ENCODE data around the gene ROR1. TPM values are rescaled to one million over a fixed set of nuclear protein-coding genes. Genes with fewer than 3 reads are reported as not detected.

Gene ROR1
- total RNA-seq, 1 donor from 2014 or later = 6.7 TPM

GRCh38 chr1:63831409-63831808 is 57.6 kb downstream of the ROR1 start:
- Mint-ChIP-seq H3K27me3 (ENCODE audit: unreplicated experiment) (no peaks in the 10 kb centered on the region), H3K4me1 (ENCODE audit: unreplicated experiment) (peaks cover 2% of the 10 kb centered on the region), H3K4me3 (ENCODE audit: unreplicated experiment) (no peak overlapping the region), H3K27ac (ENCODE audit: unreplicated experiment) (no peak overlapping the region), H3K36me3 (ENCODE audit: low read depth, unreplicated experiment) (no peaks in the 10 kb centered on the region), H3K9me3 (ENCODE audit: unreplicated experiment) (no peaks in the 10 kb centered on the region)
- DNase-seq (ENCODE audit: low spot score) = no peak
- TF ChIP-seq, protein P1, sequence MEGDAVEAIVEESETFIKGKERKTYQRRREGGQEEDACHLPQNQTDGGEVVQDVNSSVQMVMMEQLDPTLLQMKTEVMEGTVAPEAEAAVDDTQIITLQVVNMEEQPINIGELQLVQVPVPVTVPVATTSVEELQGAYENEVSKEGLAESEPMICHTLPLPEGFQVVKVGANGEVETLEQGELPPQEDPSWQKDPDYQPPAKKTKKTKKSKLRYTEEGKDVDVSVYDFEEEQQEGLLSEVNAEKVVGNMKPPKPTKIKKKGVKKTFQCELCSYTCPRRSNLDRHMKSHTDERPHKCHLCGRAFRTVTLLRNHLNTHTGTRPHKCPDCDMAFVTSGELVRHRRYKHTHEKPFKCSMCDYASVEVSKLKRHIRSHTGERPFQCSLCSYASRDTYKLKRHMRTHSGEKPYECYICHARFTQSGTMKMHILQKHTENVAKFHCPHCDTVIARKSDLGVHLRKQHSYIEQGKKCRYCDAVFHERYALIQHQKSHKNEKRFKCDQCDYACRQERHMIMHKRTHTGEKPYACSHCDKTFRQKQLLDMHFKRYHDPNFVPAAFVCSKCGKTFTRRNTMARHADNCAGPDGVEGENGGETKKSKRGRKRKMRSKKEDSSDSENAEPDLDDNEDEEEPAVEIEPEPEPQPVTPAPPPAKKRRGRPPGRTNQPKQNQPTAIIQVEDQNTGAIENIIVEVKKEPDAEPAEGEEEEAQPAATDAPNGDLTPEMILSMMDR (IDR thresholded peaks at IDR 0.05; ENCODE audit: unreplicated experiment) = no peak

DNA sequence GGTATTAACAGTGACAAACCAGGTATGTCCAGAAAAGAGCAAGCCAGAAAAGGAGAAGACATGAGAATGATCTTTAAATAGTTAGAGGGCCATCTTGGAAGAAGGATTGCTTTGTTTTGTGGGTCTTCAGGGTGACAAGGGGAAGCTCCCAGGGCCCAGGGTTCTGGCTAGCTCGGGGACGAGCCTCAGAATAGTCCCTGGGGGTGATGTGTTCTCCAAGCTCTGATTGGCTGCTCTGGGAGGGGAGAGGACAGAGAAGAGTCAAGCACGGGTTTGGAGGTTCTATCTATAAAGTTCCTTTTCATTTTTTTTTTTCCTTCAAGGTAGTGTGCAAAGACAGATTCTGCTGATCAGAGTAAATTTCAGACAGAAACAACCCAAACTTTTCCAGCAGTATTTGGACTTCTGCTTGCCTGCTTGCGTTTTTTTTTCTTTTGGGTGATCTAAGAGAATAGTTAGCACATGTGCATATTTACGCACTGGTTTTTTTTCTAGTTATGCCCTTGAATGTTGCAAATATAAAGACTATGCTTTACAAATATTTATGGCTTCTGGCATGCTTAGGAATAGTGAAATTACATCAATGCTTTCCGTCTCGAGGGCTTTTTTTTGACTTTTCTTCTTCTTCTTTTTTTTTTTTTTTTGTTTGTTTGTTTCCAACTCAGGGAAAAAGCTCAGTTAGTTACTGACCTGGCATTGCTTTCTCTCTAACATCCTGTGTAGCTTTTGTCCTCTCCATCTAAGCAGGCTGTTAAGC is 59.7 kb downstream of the ROR1 start:
- Mint-ChIP-seq H3K9me3 (ENCODE audit: unreplicated experiment) (no peaks in the 10 kb centered on the region), H3K4me3 (ENCODE audit: unreplicated experiment) (no peak overlapping the region), H3K36me3 (ENCODE audit: low read depth, unreplicated experiment) (no peaks in the 10 kb centered on the region), H3K27me3 (ENCODE audit: unreplicated experiment) (no peaks in the 10 kb centered on the region), H3K27ac (ENCODE audit: unreplicated experiment) (no peak overlapping the region), H3K4me1 (ENCODE audit: unreplicated experiment) (peaks cover 2% of the 10 kb centered on the region)
- DNase-seq (ENCODE audit: low spot score) = no peak
- TF ChIP-seq, protein P1 (IDR thresholded peaks at IDR 0.05; ENCODE audit: unreplicated experiment) = no peak

DNA sequence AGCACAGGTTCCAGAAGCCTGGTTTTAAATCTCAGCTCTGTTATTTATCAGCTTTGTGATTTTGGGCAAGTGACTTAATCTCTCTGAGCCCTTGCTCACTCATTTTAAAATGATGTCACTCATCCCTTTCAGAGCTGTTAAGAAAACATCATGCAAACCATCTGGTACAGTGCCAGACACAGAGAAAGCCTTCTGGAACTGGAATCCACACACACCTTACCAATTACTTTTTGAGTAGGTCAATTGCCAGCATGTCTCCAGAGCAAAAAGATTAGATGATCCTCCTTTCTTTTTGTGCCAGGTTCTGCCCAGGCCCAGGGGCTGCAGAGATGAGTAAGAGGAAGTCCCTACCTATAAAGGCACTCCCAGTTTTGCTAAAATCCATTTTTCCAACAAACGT is 61.3 kb downstream of the ROR1 start:
- no peak for DNase-seq (ENCODE audit: low spot score)
- Mint-ChIP-seq H3K4me1 (ENCODE audit: unreplicated experiment) (peaks cover 2% of the 10 kb centered on the region), H3K27me3 (ENCODE audit: unreplicated experiment) (no peaks in the 10 kb centered on the region), H3K4me3 (ENCODE audit: unreplicated experiment) (no peak overlapping the region), H3K36me3 (ENCODE audit: low read depth, unreplicated experiment) (no peaks in the 10 kb centered on the region), H3K9me3 (ENCODE audit: unreplicated experiment) (no peaks in the 10 kb centered on the region), H3K27ac (ENCODE audit: unreplicated experiment) (no peak overlapping the region)
- TF ChIP-seq, protein P1 (IDR thresholded peaks at IDR 0.05; ENCODE audit: unreplicated experiment) = no peak

DNA sequence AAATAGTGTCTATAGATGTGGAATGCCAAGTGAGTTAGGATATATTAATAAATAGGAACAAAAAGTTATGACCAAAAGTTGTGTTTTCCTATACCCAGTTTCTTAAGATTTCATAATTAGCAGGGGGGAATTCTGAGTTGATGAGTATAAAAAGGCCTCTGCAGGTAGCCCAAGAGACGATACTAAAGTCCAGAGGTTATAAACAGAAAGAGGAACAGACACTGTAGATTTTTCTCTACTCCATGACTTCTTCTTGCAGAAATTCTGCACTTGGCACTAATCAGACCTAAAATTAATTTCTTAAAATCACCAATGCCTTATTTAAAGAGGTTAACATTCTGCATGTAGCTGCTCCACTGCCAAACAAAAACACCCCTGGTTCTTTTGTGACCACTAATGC is 62.6 kb downstream of the ROR1 start:
- no peak overlapping the region for H3K27ac Mint-ChIP-seq (ENCODE audit: unreplicated experiment)
- H3K36me3 Mint-ChIP-seq (ENCODE audit: low read depth, unreplicated experiment) = no peaks in the 10 kb centered on the region
- DNase-seq (ENCODE audit: low spot score) = no peak
- H3K9me3 Mint-ChIP-seq (ENCODE audit: unreplicated experiment) = no peaks in the 10 kb centered on the region
- TF ChIP-seq, protein P1 (IDR thresholded peaks at IDR 0.05; ENCODE audit: unreplicated experiment) = no peak
- H3K4me1 Mint-ChIP-seq (ENCODE audit: unreplicated experiment) = peaks cover 2% of the 10 kb centered on the region
- H3K4me3 Mint-ChIP-seq (ENCODE audit: unreplicated experiment) = no peak overlapping the region
- H3K27me3 Mint-ChIP-seq (ENCODE audit: unreplicated experiment) = no peaks in the 10 kb centered on the region

GRCh38 chr1:63836830-63837229 is 63.0 kb downstream of the ROR1 start:
- Mint-ChIP-seq H3K4me1 (ENCODE audit: unreplicated experiment) (peaks cover 2% of the 10 kb centered on the region), H3K9me3 (ENCODE audit: unreplicated experiment) (no peaks in the 10 kb centered on the region), H3K27ac (ENCODE audit: unreplicated experiment) (no peak overlapping the region), H3K36me3 (ENCODE audit: low read depth, unreplicated experiment) (no peaks in the 10 kb centered on the region), H3K4me3 (ENCODE audit: unreplicated experiment) (no peak overlapping the region), H3K27me3 (ENCODE audit: unreplicated experiment) (no peaks in the 10 kb centered on the region)
- TF ChIP-seq, protein P1 (IDR thresholded peaks at IDR 0.05; ENCODE audit: unreplicated experiment) = no peak
- DNase-seq (ENCODE audit: low spot score) = no peak
